GM23248 (cell line): ENCODE results near the gene HOXC11. TPM values are rescaled to one million over a fixed set of nuclear protein-coding genes. Genes with fewer than 3 reads are reported as not detected.

Experiments
- DNase-seq: peaks from one replicate; pipeline ENCODE4 v3.0.0-alpha.2; 2015
- H2AFZ ChIP-seq: fragments of 200-600 bp; sonication (generic); 2 replicates; pipeline ENCODE4 v1.6.1; 2016; ENCODE audit warnings: antibody characterized with exemption
- H3F3A ChIP-seq: fragments of 200-600 bp; sonication (generic); 2 replicates; pipeline ENCODE4 v1.6.1; 2016; ENCODE audit warnings: mild to moderate bottlenecking, antibody characterized with exemption, mixed run types; ENCODE audit not compliant: insufficient read depth
- H3K27ac ChIP-seq: fragments of 200-600 bp; sonication (generic); 2 replicates; pipeline ENCODE4 v1.5.1; 2016; ENCODE audit warnings: mild to moderate bottlenecking
- H3K27me3 ChIP-seq: fragments of 200-600 bp; sonication (generic); replicated peaks from 2 replicates; pipeline ENCODE4 v1.6.1; 2016; ENCODE audit warnings: mild to moderate bottlenecking; ENCODE audit not compliant: insufficient read depth
- H3K36me3 ChIP-seq: fragments of 200-600 bp; sonication (generic); 2 replicates; pipeline ENCODE4 v1.6.1; 2016; ENCODE audit warnings: low read depth, mild to moderate bottlenecking
- H3K4me1 ChIP-seq: fragments of 200-600 bp; sonication (generic); 2 replicates; pipeline ENCODE4 v1.6.1; 2016; ENCODE audit warnings: mild to moderate bottlenecking; ENCODE audit not compliant: insufficient read depth
- H3K4me2 ChIP-seq: fragments of 200-600 bp; sonication (generic); one replicate; pipeline ENCODE4 v1.6.1; 2016; ENCODE audit warnings: mild to moderate bottlenecking; ENCODE audit not compliant: unreplicated experiment
- H3K4me3 ChIP-seq: fragments of 200-600 bp; sonication (generic); 2 replicates; pipeline ENCODE4 v1.5.1; 2016; ENCODE audit warnings: mild to moderate bottlenecking
- H3K79me2 ChIP-seq: fragments of 200-600 bp; sonication (generic); 2 replicates; pipeline ENCODE4 v1.6.1; 2016; ENCODE audit warnings: mild to moderate bottlenecking; ENCODE audit not compliant: insufficient read depth
- H3K9ac ChIP-seq: fragments of 200-600 bp; sonication (generic); 2 replicates; pipeline ENCODE4 v1.6.1; 2016; ENCODE audit warnings: mild to moderate bottlenecking
- H3K9me2 ChIP-seq: fragments of 200-600 bp; sonication (generic); 2 replicates; pipeline ENCODE4 v1.6.1; 2016; ENCODE audit warnings: mixed run types, mild to moderate bottlenecking, moderate library complexity; ENCODE audit not compliant: insufficient read depth
- H3K9me3 ChIP-seq: fragments of 200-600 bp; sonication (generic); one replicate; pipeline ENCODE4 v1.6.1; 2017; ENCODE audit warnings: low read depth
- H4K20me1 ChIP-seq: fragments of 200-600 bp; sonication (generic); 2 replicates; pipeline ENCODE4 v1.6.0; 2016; ENCODE audit not compliant: insufficient read depth
- EZH2 ChIP-seq: fragments of 200-600 bp; sonication (generic); IDR thresholded peaks from 2 replicates; pipeline ENCODE4 v1.6.1; 2018; ENCODE audit warnings: antibody characterized with exemption, mild to moderate bottlenecking; ENCODE audit not compliant: insufficient read depth, poor library complexity, severe bottlenecking
- EZH2phosphoT487 ChIP-seq: fragments of 200-600 bp; sonication (generic); IDR thresholded peaks from 2 replicates; pipeline ENCODE4 v1.6.1; 2018; ENCODE audit warnings: antibody characterized with exemption, moderate library complexity, mild to moderate bottlenecking, low read depth; ENCODE audit not compliant: insufficient read depth
- WGBS, 2 experiments: methylation state at CpG; one replicate each; pipeline ENCODE4 v1.1.6; 2015 to 2017; ENCODE audit warnings: low lambda C conversion rate in 2 of 2, low coverage in 1 of 2; ENCODE audit errors: missing lambda C conversion rate in 2 of 2; 5-methylcytosine and 5-hydroxymethylcytosine counted together
- in situ Hi-C: fragments of 300-500 bp; cut with MboI; formaldehyde crosslinking; loops from 2 replicates; pipeline ENCODE4 v1.15.0; 2020
- polyA plus RNA-seq: library from polyadenylated mRNA; unstranded; fragments of >200 nt; fragmentation: Nextera tagmentation; extraction: Ambion mirVana; gene quantifications from 2 replicates; pipeline ENCODE4 v1.2.1, GENCODE V29; 2016
- total RNA-seq: library from RNA; depleted of rRNA; stranded (reverse); fragments of >200 nt; shearing (Covaris generic); gene quantifications from 2 replicates; pipeline ENCODE4 v1.2.3, GENCODE V29; 2014

Gene HOXC11
- total and polyA plus RNA-seq, 2 experiments from 2014 or later: not detected

DNA sequence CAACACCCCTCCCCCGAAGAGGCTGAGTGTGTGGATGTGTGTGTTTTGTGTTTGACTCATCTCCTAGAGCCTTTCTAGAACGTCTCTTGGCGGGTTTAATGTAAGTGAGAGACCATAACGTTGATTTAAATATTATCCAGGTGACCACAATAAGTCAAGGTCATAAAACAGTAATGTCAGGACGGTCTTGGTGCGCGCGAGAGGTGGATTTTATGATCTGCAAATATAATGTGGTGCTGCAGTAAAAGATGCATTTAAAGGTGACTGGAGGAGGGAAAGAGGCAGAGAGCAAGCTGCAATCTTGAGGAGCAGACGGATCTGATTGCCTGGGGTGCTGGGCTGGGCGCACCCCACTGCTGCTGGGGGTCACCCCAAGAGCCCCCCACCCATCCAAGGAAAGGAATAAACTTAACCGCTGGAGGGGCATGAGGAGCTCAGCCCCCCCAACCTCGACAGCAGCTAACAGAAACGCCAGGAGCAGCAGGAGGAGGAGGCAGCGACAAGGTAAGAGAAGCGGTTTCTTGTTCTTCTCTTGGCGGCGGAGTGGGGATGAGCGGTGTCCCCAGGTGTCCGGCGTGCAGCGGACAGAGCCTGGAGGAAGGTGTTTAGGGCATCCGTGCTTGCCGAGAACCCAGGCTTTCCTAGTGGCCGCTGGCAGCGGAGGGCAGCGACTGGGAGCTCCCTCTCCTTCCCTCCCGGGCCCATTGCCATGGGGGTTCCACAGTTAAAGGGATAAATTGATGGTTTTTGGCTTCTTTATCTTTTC lies 17.6 kb downstream of the HOXC11 start:
- Histone ChIP-seq H2AFZ (0 out of 2 replicates have a peak overlapping the region, but pooled peaks have one; percentile 0), H3K9me3 (no peaks in the 10 kb centered on the region), H3K27me3 (peaks cover 93% of the 10 kb centered on the region), H3F3A (no peaks in the 10 kb centered on the region), H4K20me1 (no peaks in the 10 kb centered on the region), H3K4me3 (no peak overlapping the region), H3K9ac (no peak overlapping the region), H3K9me2 (no peaks in the 10 kb centered on the region), H3K36me3 (no peaks in the 10 kb centered on the region), H3K27ac (no peak overlapping the region), H3K4me1 (peaks cover 21% of the 10 kb centered on the region), H3K4me2 (peak overlapping the region; percentile 7), H3K79me2 (no peaks in the 10 kb centered on the region)
- peak; percentile 43 for TF ChIP-seq EZH2
- TF ChIP-seq EZH2phosphoT487: 0 out of 2 replicates have a peak, but pooled peaks have one; percentile 58
- 7 to 10% methylated on average over 27 of the region's 27 CpGs for WGBS, 2 experiments
- in situ Hi-C loops: no loop called here
- DNase-seq: peak; percentile 56

DNA sequence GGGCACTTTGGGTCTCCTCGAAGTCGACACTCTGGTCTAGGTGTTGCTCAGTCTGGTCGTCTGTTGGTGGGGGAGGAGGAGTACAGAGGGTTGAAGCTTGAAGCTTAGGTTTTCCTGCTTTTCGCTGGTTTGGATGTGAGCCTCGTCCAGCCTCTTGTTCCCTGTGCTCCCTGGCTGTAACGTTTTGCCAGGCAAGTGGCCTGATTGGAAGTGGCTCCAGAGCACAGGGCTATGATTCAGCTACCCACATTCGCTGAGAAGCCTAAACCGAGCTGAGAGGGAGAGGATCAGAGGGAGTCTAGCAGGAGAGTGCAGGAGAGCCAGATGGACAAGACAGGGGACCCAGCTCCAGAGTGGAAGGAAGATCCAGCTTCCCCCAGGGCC lies 18.1 kb downstream of the HOXC11 start:
- Histone ChIP-seq H3K27ac (no peak overlapping the region), H3K27me3 (peaks cover 87% of the 10 kb centered on the region), H3K9me2 (no peaks in the 10 kb centered on the region), H3K9ac (no peak overlapping the region), H3F3A (no peaks in the 10 kb centered on the region), H2AFZ (0 out of 2 replicates have a peak overlapping the region, but pooled peaks have one; percentile 0), H3K4me2 (peak overlapping the region; percentile 7), H3K9me3 (no peaks in the 10 kb centered on the region), H3K79me2 (no peaks in the 10 kb centered on the region), H4K20me1 (no peaks in the 10 kb centered on the region), H3K36me3 (no peaks in the 10 kb centered on the region), H3K4me3 (no peak overlapping the region), H3K4me1 (peaks cover 15% of the 10 kb centered on the region)
- TF ChIP-seq EZH2phosphoT487 (no peak), EZH2 (no peak)
- in situ Hi-C loops: no loop called here
- DNase-seq: peak; percentile 76
- WGBS, 2 experiments: 13 to 19% methylated on average over 8 of the region's 8 CpGs

DNA sequence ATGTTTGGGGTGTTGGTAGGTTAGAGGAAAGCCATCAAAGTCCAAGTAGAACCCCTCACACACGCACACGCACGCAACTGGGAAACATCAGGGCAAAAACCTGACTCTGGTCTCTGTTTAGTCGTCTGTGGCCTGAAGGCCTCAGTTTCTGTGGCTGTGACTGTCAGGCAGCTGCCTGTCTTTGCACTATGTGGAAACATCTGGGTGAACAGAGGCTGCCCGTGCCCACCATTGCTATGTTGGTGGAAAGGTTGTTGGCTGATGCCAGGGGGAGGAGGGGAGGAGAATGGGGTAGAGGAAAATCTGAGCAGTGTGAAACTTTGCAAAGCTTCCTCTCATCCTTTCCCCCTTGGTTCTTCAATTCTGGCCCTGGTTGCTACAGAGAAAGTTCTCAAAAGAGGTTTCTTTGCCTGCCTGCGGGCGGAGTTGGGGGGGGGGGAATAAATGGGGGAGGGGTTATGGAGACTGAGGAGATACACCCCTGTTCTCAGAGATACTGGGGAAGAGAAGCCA lies 19.5 kb downstream of the HOXC11 start:
- Histone ChIP-seq H3K36me3 (no peaks in the 10 kb centered on the region), H3K4me1 (peaks cover 9% of the 10 kb centered on the region), H2AFZ (no peak overlapping the region), H3K27ac (no peak overlapping the region), H3K9ac (no peak overlapping the region), H4K20me1 (no peaks in the 10 kb centered on the region), H3F3A (no peaks in the 10 kb centered on the region), H3K9me2 (no peaks in the 10 kb centered on the region), H3K4me3 (no peak overlapping the region), H3K27me3 (peaks cover 73% of the 10 kb centered on the region), H3K9me3 (no peaks in the 10 kb centered on the region), H3K4me2 (no peak overlapping the region), H3K79me2 (no peaks in the 10 kb centered on the region)
- no peak for TF ChIP-seq EZH2
- in situ Hi-C loops: no loop called here
- WGBS, 2 experiments: 57 to 64% methylated on average over 5 to 7 of the region's 7 CpGs
- no peak for DNase-seq

DNA sequence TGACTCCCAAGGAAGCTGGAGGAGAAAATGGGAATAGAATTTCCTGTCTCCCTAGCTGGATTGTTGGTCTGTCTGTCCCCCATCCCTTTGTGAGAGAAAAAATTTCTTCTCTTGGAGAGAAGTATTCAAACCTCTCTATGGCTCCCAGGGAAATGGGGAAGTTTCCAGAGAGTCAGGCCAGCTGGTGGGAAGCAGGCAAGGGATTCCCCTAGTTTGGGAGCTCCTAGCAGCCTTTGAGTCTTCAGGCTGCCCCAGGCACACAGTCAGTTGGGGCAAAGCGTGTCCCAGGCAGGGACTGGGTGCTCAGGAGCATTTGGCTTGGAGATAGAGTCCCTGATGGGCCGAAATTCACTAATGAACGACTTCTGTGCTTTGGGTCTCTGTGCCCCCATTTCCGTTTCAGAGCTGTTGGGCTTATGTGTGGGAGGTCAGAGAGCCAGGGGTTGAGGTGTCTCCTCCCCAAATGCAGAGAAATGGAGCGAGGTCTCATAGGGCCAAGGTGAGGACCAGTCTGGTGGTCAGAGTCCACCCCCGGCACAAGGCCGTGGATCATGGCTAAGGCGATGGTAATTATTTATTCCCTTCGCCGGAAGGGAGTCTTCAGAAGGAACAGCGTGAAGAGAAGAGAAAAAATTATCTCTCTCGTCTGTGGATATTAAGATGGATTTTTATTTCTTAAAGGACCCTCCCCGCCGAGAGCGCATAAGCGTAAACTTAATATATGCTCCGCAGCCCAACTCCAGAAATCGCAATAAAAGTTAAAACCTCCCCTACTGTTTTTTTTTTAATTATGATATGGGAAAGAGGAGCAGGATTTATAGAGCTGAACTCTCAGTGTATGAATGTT lies 20.5 kb downstream of the HOXC11 start:
- no peaks in the 10 kb centered on the region for H3F3A ChIP-seq
- H4K20me1 ChIP-seq: no peaks in the 10 kb centered on the region
- H3K9me2 ChIP-seq: no peaks in the 10 kb centered on the region
- H3K27me3 ChIP-seq: peaks cover 64% of the 10 kb centered on the region
- 55 to 64% methylated on average over 18 of the region's 18 CpGs for whole genome bisulfite sequencing, 2 experiments
- H3K4me1 ChIP-seq: peaks cover 9% of the 10 kb centered on the region
- H3K9ac ChIP-seq: no peak overlapping the region
- no peaks in the 10 kb centered on the region for H3K9me3 ChIP-seq
- H3K4me3 ChIP-seq: no peak overlapping the region
- no peak overlapping the region for H3K4me2 ChIP-seq
- no peak for TF ChIP-seq EZH2phosphoT487
- no peak for TF ChIP-seq EZH2
- H2AFZ ChIP-seq: no peak overlapping the region
- H3K79me2 ChIP-seq: no peaks in the 10 kb centered on the region
- in situ Hi-C loops: no loop called here
- H3K36me3 ChIP-seq: no peaks in the 10 kb centered on the region
- no peak for DNase-seq
- H3K27ac ChIP-seq: no peak overlapping the region
